HTERT RPE-1 (cell line): ENCODE measurements around the gene LHX8.
"Not testable (repeated sequence)": the region's sequence is repeated elsewhere in the genome, so short reads cannot be mapped to it uniquely, and the experiment has no call there.

ENCODE experiments used
- in situ Hi-C: fragments of 300-500 bp; cut with MboI; formaldehyde crosslinking; loops from 4 replicates; pipeline ENCODE4 v1.14.3; 2020; ENCODE audit warnings: low sequenced_read_pairs

LHX8 gene

GRCh38 chr1:75132242-75132811, 1.9 kb upstream of the LHX8 start:
- in situ Hi-C loops: no loop called here

GRCh38 chr1:75132812-75133619, 1.2 kb upstream of the LHX8 start:
- in situ Hi-C loops: no loop called here

DNA sequence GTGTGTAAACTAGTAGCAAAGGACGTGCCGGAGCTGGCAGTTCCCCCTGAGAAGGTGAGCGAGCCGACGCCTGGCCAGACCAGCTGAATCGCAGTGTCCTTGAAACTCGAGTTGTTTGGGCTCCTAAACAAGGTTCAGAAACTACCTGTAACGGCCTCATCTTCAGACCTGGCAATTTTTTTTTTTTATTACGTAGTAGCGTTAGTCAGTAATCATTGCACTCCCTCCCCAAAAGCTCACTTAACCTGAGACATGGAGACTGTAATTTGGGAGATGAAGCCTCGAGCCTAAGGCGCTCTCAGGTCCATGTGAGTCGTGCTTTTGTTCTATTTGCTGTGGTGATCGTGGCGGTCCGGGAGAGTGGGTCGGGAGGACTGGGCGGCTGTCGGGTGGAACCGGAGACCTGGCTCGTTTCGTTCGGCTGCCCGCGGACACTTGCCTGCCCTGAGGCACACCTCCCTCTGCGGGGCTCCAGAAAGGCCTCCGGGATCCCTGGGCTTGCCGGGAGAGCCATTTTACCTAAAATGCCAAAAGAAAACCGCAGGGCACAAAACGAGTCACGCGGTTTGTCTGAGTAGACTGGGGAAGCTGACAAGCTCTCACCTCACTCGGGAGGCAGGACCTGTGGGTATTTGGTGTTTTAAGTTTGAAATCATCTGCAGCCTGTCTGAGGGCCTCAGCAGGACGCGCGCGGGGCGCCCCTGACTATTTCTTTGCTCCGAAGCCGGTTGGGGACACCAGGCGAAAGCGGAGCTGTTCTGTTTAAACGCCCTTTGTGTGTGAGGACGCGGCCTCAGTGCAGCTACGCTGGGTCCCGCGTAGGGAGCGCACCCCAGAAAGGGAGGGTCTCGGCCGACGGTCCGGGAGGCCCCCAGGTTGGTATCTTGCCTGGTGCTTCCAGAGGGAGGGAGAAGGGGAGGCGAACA, 722 bp downstream of the LHX8 start:
- in situ Hi-C loops: no loop called here

GRCh38 chr1:75135573-75136194, 1.5 kb downstream of the LHX8 start:
- in situ Hi-C loops: no loop called here

- in situ Hi-C loops: no loop called here
These were observed 2.1 kb downstream of the LHX8 start for GRCh38 chr1:75136195-75136815.

DNA sequence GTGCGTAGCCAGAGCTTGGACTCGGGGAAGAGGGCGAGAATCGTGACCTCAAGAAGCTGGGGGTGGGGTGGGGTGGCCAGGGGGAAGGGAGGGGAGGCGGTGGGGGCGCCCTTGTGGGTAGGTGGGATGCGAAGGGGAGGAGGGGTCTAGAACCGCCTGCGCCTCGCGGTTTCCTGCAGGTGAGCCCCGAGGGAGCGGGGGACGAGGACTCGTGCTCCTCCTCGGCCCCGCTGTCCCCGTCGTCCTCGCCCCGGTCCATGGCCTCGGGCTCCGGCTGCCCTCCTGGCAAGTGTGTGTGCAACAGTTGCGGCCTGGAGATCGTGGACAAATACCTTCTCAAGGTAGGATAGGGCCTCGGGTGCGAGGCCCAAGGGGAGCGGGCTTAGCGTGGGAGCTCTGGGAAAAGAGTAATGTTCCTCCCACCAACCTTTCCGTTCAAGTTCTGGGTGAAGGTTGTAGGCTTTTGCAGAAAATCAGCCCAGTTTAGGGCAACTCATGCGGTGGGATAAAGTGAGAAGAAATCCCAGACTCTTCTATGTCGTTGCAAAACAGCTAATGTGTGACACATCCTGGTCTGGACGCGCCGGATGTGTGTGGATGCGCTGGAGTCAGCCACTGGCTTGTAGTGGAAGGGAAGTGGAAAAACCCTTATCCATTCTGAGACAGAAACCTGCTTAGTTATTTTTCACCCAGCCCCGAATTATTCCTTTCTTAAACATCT, 2.9 kb downstream of the LHX8 start:
- in situ Hi-C loops: no loop called here

DNA sequence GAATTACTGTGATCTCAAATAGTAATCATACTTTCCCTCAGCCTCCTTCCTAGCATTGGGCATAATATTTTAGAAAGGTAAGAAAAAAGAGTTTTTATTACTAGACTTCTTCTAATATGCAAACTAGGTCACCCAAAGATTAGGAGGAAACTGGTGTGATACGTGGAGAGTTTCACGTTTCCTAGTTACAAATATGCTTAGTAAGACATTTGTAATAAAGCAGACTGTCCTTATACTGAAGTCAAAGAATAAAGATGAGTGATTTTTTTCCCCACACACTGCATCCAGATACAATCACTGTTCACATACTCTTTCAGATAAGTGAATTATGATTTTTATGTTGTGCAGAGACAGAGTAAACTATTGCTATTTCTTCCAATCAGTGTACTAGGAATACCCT, 17.9 kb downstream of the LHX8 start:
- in situ Hi-C loops: no loop called here

DNA sequence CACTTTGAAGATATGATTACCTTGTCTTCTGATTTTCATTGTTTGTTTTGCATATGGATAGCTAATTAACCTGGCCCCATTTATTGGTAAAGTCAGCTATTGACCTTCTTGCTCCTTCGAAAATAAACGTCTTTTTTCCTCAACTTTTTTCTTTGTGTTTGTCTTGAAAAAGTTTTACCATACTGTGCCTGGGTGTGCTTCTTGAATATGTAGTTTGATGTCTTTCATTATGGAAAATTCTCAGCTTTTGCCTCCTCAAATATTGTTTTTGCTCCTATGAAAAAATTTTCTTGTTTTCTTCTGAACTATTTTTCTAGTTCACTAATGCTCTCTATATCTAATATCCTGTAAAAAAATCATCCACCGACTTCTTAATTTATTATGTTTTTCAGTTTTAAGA, 25.0 kb downstream of the LHX8 start:
- in situ Hi-C loops: no loop called here

DNA sequence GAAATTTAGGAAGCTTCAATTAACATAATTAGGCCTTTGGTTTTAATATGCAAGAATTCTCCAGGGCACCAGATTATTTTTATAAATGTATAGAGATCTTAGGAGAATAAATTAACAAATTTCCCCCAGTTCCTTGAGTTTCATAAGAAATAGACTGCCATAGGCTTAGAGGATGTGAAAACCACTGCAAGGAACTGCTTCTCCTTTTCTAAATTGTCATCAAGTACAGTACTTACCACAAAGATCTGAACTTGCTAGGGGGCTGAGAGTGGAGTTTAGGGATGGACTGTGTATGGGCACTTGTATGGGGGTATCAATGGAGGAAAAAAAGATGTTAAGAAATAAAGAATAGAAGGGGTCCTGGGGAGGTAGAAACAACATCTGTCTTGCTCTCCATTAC, 31.1 kb downstream of the LHX8 start:
- in situ Hi-C loops: no loop called here

DNA sequence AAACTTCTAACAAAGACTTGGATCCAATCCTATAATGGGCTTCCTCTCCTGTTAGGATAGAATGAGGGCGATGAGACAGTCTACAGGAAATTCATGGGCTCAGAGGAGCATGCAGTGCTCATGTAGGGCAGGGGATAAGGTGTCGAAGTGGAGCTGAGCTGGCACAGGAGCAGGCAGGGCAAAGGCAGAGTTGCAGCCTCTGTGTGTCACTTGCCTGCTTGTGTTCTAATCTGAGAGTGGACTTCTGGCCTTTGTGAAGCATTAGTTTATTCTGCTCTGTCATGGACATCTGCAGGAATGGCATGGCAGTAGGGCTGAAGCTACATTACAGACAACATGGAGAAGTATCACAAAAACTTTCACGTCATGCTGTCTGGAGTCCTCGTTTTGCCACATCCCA, 32.6 kb downstream of the LHX8 start:
- in situ Hi-C loops: no loop called here

DNA sequence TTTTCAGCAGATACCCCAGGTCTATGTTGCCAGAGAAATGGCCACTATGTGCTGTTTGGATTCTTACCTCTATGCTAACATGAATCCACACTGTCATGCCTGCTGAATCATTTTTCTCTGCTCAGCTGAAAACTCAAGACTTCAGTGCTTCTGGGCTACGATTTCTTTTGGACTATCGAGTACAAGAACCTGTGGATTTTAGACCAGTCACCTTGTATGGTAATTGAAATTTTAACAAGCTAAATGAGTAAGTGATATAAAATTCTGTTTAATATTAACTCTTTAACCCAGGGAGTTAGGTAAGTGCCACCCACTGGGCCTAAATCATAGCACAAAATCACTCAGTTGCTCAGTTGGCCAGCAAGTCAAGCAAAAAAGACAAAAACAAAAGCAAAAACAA, 35.8 kb downstream of the LHX8 start:
- in situ Hi-C loops: no loop called here

DNA sequence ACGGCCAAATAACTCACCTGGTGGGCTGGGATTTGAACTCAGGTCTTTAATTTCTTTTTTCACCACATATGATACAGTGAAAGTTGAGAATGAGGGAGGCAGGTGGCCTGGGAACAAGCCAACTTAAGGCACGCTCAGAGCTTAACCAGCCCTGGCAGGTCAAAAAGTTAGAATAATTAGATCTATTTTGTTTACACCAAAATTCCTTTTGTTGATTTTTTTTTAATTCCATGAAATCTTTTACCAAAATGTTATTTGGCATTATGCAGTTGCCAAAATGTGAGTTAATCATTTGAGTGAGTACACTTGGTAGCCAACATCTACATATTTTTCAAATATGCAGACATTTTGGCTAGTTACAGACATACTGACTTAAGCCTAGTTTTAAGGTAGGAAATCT, 36.8 kb downstream of the LHX8 start:
- in situ Hi-C loops: no loop called here

DNA sequence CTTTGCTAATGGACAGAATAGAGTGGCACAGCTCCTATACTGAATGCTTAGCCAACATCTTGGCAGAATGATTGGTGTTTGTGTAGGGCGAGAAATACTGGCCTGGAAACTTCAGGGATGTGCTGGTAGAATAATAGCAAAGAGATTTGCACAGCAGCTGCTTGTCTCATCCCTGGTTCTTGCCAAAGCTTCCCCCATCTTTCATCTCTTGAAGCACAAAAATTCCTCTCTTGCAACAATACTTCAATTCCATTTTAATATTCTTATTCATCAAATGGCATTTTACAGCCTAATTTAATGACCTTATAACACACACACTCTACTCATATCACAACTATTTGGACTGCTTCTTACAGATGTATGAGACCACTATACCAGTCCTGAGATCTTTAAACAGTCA, 37.7 kb downstream of the LHX8 start:
- in situ Hi-C loops: no loop called here

DNA sequence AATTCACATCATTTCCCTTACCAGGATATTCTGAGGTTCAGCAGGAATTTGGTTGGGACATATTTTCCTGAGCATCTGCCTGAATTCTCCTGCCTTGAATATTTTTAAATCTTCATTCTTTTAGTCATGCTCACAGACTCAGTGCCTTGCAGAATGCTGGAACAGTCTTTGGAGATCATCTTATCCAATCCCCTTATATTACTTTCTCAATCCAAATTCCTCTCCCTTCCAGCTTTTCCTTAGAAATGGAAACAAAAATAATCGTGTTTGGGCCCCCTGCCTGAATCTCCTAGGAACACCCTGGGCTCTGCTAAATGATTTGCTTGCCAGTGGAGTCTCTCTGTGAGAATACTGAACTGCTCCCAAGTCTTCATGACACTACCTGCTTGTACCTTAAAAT, 38.4 kb downstream of the LHX8 start:
- in situ Hi-C loops: no loop called here

DNA sequence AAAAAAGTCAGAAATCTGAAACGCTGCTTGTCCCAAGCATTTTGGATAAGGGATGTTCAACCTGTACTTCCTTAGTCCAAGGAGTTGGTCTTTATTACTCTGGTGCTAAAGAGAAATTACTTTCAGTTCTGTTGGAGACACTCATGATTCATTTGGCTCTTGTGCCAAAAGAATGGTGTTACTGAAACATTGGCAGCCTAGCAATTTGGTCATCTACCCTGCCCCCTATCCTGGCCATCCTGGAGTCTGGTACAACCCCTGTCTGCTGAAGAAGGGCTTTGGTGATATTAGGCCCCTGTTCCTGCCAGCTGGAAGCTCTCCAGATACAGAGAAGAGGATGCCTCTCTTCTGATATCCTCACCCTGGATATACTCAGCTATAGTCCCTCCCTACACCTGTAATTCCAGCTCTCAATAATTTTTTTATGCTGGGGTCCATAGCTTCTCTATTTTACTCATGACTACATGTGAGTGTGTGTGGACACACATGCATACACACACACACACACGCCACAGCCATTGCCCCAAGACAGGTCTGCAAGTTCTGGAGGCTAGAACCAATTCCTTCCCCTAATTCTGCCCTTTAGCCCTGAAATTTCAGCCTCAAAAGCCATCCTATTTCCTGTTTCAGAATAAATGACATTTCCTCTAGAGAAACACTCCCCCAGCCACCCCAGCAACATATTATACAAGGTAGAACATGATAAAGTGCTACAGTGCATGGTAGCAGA, 40.0 kb downstream of the LHX8 start:
- in situ Hi-C loops: no loop called here

- in situ Hi-C loops: not testable (repeated sequence)
These were observed 47.2 kb downstream of the LHX8 start for GRCh38 chr1:75181214-75181955.

- in situ Hi-C loops: no loop called here
These were observed 54.7 kb downstream of the LHX8 start for GRCh38 chr1:75188892-75189291.

DNA sequence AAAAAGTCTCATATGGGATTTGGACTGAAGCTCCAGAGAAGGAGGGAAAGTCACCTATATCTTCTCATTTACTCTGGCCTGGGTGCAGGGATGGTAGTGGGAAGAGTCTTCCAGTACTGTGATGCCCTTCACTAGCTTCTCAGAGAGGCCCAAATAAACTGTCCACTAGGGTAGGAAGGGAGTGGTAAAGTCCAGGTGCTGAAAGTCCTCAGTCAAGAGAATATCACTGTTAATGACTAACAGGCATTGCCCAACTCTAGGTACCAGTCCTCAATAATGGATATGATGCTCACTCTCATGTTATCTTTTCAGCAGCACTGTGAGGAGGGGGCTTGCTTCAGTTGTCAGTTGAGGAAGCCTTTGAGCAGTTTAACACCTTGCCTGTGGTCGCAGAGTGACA, 64.0 kb downstream of the LHX8 start:
- in situ Hi-C loops: no loop called here

DNA sequence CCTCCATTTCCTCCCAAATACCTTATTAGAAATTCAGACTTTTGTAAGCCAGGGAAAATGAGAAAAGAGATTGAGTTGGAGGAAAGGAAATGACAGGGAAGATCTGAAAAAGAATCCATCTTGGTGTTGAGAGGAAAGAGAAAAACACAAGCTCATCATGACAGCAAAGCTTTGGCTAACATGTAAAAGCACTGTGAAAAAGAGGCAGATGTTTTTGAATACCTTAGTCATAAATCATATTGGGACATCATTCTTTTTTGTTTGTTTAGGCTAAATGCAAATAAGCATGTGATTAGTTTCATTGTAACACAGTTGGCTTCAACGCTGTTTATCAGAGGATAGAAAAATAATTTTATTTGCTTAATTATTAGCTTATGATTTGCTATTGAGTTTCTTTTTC, 64.6 kb downstream of the LHX8 start:
- in situ Hi-C loops: no loop called here
